ENCODE results near the gene MACF1. TPM values are rescaled to one million over a fixed set of nuclear protein-coding genes. Genes with fewer than 3 reads are reported as not detected.

MACF1 gene
- total RNA-seq, 4 donors from 2014 or later, result 78.7 to 139 (median 113) TPM

GRCh38 chr1:39310691-39311090, 106.2 kb downstream of the MACF1 start:
- H3K4me1 ChIP-seq, result no peaks in the 10 kb centered on the region
- H3K27me3 ChIP-seq, result no peaks in the 10 kb centered on the region
- H3K4me3 ChIP-seq, result no peak overlapping the region
- in situ Hi-C loops (cut with MboI; ENCODE audit: low sequenced_read_pairs in 4 of 4) (no loop called here), intact Hi-C loops (cut with DNase I; ENCODE audit: low total_unique reads) (no loop called here)
- no peak for ATAC-seq
- H3K27ac ChIP-seq, result no peak overlapping the region
- DNase-seq, result no peak
- no peak for TF ChIP-seq CTCF (IDR thresholded peaks at IDR 0.05 in 4 of 5, conservative IDR thresholded peaks at IDR 0.05 in 1 of 5)
- TF ChIP-seq POLR2A (IDR thresholded peaks at IDR 0.05), result no peak
- H3K9me3 ChIP-seq, result no peaks in the 10 kb centered on the region
- H3K36me3 ChIP-seq, result peaks cover 0 to 63% of the 10 kb centered on the region in 2 donors

GRCh38 chr1:39317111-39317510, 112.6 kb downstream of the MACF1 start:
- Histone ChIP-seq H3K27me3 (no peaks in the 10 kb centered on the region), H3K4me1 (no peaks in the 10 kb centered on the region), H3K36me3 (peaks cover 6 to 94% of the 10 kb centered on the region in 2 donors), H3K4me3 (no peak overlapping the region), H3K9me3 (no peaks in the 10 kb centered on the region), H3K27ac (no peak overlapping the region)
- TF ChIP-seq POLR2A (IDR thresholded peaks at IDR 0.05), result no peak
- no peak for TF ChIP-seq CTCF (IDR thresholded peaks at IDR 0.05 in 4 of 5, conservative IDR thresholded peaks at IDR 0.05 in 1 of 5)
- in situ Hi-C loops (cut with MboI; ENCODE audit: low sequenced_read_pairs in 4 of 4) (no loop called here), intact Hi-C loops (cut with DNase I; ENCODE audit: low total_unique reads) (no loop called here)
- no peak for DNase-seq
- no peak for ATAC-seq

- ATAC-seq, result no peak
- in situ Hi-C loops (cut with MboI; ENCODE audit: low sequenced_read_pairs in 4 of 4), result no loop called here
- H3K4me3 ChIP-seq, result no peak overlapping the region
- TF ChIP-seq POLR2A (IDR thresholded peaks at IDR 0.05) (no peak), CTCF (IDR thresholded peaks at IDR 0.05 in 4 of 5, conservative IDR thresholded peaks at IDR 0.05 in 1 of 5) (no peak)
- H3K4me1 ChIP-seq, result no peaks in the 10 kb centered on the region
- peak overlapping the region in 1 of 4 donors; percentile 31 for H3K27ac ChIP-seq
- H3K9me3 ChIP-seq, result no peaks in the 10 kb centered on the region
- intact Hi-C loops (cut with DNase I; ENCODE audit: low total_unique reads), result no loop called here
- peaks cover 6 to 95% of the 10 kb centered on the region in 2 donors for H3K36me3 ChIP-seq
- no peak for DNase-seq
- H3K27me3 ChIP-seq, result no peaks in the 10 kb centered on the region
Measured at GRCh38 chr1:39317910-39318633, 113.6 kb downstream of the MACF1 start.

- H3K36me3 ChIP-seq, result peaks cover 6 to 97% of the 10 kb centered on the region in 2 donors
- H3K4me3 ChIP-seq, result no peak overlapping the region
- intact Hi-C loops (cut with DNase I; ENCODE audit: low total_unique reads) (no loop called here), in situ Hi-C loops (cut with MboI; ENCODE audit: low sequenced_read_pairs in 4 of 4) (no loop called here)
- H3K4me1 ChIP-seq, result no peaks in the 10 kb centered on the region
- TF ChIP-seq POLR2A (IDR thresholded peaks at IDR 0.05), result no peak
- TF ChIP-seq CTCF (IDR thresholded peaks at IDR 0.05 in 4 of 5, conservative IDR thresholded peaks at IDR 0.05 in 1 of 5), result no peak
- DNase-seq (no peak), ATAC-seq (no peak)
- no peaks in the 10 kb centered on the region for H3K27me3 ChIP-seq
- no peaks in the 10 kb centered on the region for H3K9me3 ChIP-seq
- H3K27ac ChIP-seq, result no peak overlapping the region
Measured at GRCh38 chr1:39321979-39322378, 117.5 kb downstream of the MACF1 start.

GRCh38 chr1:39322431-39322830, 117.9 kb downstream of the MACF1 start:
- Histone ChIP-seq H3K27ac (no peak overlapping the region), H3K4me1 (no peaks in the 10 kb centered on the region), H3K9me3 (no peaks in the 10 kb centered on the region), H3K36me3 (peaks cover 3 to 97% of the 10 kb centered on the region in 2 donors), H3K27me3 (no peaks in the 10 kb centered on the region), H3K4me3 (no peak overlapping the region)
- in situ Hi-C loops (cut with MboI; ENCODE audit: low sequenced_read_pairs in 4 of 4), result no loop called here
- DNase-seq (no peak), ATAC-seq (no peak)
- intact Hi-C loops (cut with DNase I; ENCODE audit: low total_unique reads), result no loop called here
- no peak for TF ChIP-seq POLR2A (IDR thresholded peaks at IDR 0.05)
- TF ChIP-seq CTCF (IDR thresholded peaks at IDR 0.05 in 4 of 5, conservative IDR thresholded peaks at IDR 0.05 in 1 of 5), result no peak

Measured in gastrocnemius medialis (tissue), 4 donors.